GM21526 (cell line): ENCODE measurements around the gene MAD2L1.

Source experiments
- ATAC-seq: cut with Tn5 transposase; IDR thresholded peaks from one replicate; pipeline ENCODE4 v1.9.1; 2021; ENCODE audit warnings: moderate library complexity; ENCODE audit not compliant: unreplicated experiment, low FRiP score

MAD2L1 gene

GRCh38 chr4:120007896-120008436, 58.7 kb downstream of the MAD2L1 start:
- no peak for ATAC-seq

DNA sequence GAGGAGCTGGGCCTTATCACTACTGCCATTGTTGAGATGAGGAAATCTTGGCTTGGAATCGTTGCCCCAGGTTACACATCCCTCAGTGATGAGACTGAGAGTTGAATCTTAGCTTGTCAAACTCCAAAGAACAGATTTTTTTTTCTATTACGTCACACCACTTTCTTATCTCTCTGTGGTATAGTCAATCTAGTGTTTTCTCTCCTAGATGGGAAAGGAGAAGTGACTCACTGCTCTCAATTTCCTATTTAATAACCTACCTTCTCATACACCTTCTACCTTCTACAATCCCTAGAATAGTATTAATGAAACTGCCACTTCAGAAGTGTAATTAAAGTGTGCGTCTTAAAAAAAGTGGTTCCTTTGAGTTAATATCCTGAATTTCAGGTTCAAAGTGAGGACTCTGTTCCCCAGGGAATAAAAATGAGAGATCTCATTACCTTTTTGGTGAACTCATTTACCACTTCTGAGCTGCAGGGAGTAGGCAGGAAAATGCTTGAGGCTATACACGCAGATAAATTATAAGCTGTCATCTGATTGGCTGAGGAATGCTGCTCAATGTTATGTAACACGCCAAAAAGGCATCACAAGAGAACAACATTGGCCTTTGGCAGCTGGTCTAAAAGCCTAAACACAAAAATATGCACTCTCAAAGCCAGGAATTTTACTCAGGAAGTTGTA, 59.3 kb downstream of the MAD2L1 start:
- no peak for ATAC-seq
